ENCODE data around the gene PDGFD.

DNA sequence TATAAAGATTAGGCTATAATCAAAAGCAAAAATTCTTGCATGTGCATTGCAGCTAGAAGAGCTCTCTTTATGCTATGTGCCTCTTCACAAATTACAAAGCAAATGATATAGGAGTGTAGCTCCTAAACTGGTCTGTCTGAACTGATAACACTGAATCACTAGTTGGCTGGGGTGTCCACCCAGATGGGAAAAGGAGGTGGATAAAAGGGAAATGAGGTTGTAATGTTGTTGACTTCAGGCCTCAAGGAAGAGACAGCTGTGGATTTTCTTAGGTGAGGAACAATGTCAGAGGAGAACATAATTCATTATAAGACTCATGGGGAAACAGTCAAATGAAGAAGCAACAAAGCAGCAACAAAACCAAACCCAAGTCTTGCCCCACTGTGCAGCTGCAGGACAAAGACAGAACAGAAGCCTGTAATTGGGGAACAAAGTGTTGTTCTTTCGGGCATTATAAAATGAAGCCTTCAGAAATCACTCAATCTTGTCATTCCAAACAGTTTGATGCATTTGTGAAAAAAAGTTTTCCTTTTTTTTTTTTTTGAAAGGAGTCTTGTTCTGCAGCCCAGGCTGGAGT lies 257.6 kb downstream of the PDGFD start:
- TF ChIP-seq, protein P1, sequence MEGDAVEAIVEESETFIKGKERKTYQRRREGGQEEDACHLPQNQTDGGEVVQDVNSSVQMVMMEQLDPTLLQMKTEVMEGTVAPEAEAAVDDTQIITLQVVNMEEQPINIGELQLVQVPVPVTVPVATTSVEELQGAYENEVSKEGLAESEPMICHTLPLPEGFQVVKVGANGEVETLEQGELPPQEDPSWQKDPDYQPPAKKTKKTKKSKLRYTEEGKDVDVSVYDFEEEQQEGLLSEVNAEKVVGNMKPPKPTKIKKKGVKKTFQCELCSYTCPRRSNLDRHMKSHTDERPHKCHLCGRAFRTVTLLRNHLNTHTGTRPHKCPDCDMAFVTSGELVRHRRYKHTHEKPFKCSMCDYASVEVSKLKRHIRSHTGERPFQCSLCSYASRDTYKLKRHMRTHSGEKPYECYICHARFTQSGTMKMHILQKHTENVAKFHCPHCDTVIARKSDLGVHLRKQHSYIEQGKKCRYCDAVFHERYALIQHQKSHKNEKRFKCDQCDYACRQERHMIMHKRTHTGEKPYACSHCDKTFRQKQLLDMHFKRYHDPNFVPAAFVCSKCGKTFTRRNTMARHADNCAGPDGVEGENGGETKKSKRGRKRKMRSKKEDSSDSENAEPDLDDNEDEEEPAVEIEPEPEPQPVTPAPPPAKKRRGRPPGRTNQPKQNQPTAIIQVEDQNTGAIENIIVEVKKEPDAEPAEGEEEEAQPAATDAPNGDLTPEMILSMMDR (conservative IDR thresholded peaks at IDR 0.05 in 1 of 2, IDR thresholded peaks at IDR 0.05 in 1 of 2; ENCODE audit: extremely low read depth in 1 of 2, insufficient read depth in 1 of 2, low read depth in 1 of 2, low read length in 2 of 2), result no peak
- no peak for TF ChIP-seq EZH2 (IDR thresholded peaks at IDR 0.05; ENCODE audit: borderline replicate concordance, low read length)
